Activated naive CD4-positive, alpha-beta T cell treated with anti-CD3 and anti-CD28 coated beads, Interleukin-2, amount 50 U/mL, for 72 hours (primary cell): Measurements from ENCODE around the gene KLRB1. TPM values are rescaled to one million over a fixed set of nuclear protein-coding genes. Genes with fewer than 3 reads are reported as not detected.
"Not testable (repeated sequence)": the region's sequence is repeated elsewhere in the genome, so short reads cannot be mapped to it uniquely, and the experiment has no call there.

Source experiments
- ATAC-seq, 2 donors: fragments of 150-1000 bp; cut with Tn5 transposase; 2 replicates each; pipeline ENCODE4 v1.10.0; 2021; ENCODE audit warnings: mild to moderate bottlenecking in 2 of 2, moderate library complexity in 2 of 2
- DNase-seq, 2 donors: peaks; one replicate each; pipeline ENCODE4 v3.0.0; 2021 to 2022; ENCODE audit warnings: low spot score in 2 of 2
- H3K27ac Mint-ChIP-seq, 2 donors: one replicate each; pipeline ENCODE4 v1.8.0; 2022; ENCODE audit warnings: mild to moderate bottlenecking in 2 of 2, mixed read lengths in 2 of 2
- H3K36me3 Mint-ChIP-seq, 2 donors: one replicate each; pipeline ENCODE4 v1.8.0; 2022; ENCODE audit warnings: mixed read lengths in 2 of 2
- H3K9me3 Mint-ChIP-seq, 2 donors: one replicate each; pipeline ENCODE4 v1.8.0; 2022; ENCODE audit warnings: mixed read lengths in 2 of 2
- total RNA-seq, 2 donors: library from RNA; stranded (reverse); gene quantifications; one replicate each; pipeline ENCODE4 v1.2.3, GENCODE V29; 2022

Gene KLRB1
- total RNA-seq, 2 donors from 2014 or later: 0.46 TPM; not detected in 1

DNA sequence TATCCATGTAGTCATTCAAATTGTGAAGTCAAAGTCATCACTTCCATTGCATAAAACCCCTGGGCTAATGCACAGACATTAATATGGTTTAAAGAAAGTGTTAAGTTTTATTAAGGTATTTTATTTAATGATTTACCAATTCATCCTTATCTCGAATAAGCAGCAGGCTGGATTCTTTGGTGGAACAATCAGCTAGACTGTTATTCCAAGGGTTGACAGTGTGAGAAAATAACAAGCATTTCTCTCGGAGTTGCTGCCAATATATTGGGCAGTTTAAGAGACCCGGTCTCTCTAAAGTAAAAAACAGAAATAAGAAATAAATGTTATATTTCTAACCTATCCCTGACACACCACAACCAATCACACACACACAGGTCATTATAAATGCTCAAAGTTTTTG, 9.4 kb downstream of the KLRB1 start:
- no peak overlapping the region for H3K27ac Mint-ChIP-seq
- DNase-seq (no peak), ATAC-seq (no peak)
- no peaks in the 10 kb centered on the region for H3K36me3 Mint-ChIP-seq
- no peaks in the 10 kb centered on the region for H3K9me3 Mint-ChIP-seq

GRCh38 chr12:9597365-9597764, 10.4 kb downstream of the KLRB1 start:
- Mint-ChIP-seq H3K27ac (no peak overlapping the region), H3K36me3 (no peaks in the 10 kb centered on the region), H3K9me3 (no peaks in the 10 kb centered on the region)
- DNase-seq (no peak), ATAC-seq (no peak)

DNA sequence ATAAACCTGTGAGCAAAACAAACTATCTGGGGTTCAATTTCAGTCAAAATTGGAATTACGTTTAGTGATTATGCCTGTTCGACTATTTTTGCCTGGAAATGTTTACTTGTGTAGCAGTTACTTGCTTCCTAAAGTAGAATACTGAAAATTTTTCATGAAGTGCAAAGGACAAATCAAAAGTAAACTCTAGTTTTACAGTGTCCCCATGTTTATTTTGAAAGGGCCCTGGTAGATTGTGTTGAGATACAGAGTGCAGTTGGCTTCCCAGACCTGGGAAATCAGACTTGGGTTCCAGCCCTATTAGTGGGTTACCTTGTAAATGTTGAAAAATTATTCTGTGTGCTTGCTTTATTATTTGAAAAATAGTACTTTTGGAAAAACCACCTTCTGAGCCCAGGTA, 17.3 kb downstream of the KLRB1 start:
- no peak for ATAC-seq
- no peak for DNase-seq
- Mint-ChIP-seq H3K36me3 (no peaks in the 10 kb centered on the region), H3K27ac (no peak overlapping the region), H3K9me3 (no peaks in the 10 kb centered on the region)

DNA sequence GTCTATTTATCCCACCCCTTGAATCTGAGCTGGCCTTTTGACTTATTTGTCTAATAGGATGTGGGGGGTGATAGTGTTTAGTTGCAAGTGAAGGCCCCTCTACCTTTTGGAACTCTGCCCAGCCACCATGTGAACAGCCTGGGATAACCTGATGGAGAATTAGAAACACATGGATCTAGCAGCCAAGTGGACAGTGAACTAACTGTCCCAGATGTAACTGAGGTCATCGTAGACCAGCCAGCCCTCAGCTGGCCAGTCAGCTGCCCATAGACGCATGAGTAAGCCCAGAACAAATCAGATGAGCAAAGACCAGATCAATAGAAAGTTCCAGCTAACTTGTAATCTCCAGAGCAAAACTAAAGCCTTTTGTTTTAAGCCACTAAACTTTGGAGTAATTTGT, 19.0 kb downstream of the KLRB1 start:
- Mint-ChIP-seq H3K36me3 (no peaks in the 10 kb centered on the region), H3K9me3 (no peaks in the 10 kb centered on the region), H3K27ac (no peak overlapping the region)
- DNase-seq (no peak), ATAC-seq (no peak)

DNA sequence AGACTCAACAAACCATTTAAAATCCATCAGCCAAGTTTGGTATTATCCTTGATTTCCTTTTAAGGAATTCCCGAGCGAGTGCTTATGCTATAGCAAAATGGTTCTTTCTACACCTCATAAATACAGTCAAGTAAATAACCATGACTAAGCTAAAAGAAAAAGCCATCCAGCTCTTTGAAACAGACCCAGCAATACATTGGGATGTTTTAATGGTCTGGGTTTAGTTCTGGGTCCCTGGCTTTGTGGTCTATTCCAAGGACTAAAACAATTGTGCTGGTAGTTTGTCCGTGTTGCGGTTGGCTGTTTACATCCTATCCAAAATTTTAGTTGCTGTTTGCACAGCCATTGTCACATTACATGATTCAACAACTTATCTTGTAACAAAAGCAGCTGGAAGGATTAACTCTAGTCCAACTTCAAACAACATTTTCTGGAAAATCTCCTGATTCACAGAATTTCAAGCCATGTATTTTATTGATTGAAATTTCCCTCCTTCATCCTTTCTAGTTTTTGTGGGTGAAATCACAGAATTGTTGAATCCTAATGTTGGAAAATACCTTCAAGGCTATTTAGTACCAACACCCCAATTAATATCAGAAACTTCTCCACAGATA, 19.6 kb downstream of the KLRB1 start:
- DNase-seq (no peak), ATAC-seq (no peak)
- no peak overlapping the region for H3K27ac Mint-ChIP-seq
- no peaks in the 10 kb centered on the region for H3K36me3 Mint-ChIP-seq
- H3K9me3 Mint-ChIP-seq: no peaks in the 10 kb centered on the region

- not testable (repeated sequence) for H3K36me3 Mint-ChIP-seq, DNase-seq, ATAC-seq, H3K27ac Mint-ChIP-seq, H3K9me3 Mint-ChIP-seq
These were observed 30.0 kb downstream of the KLRB1 start for GRCh38 chr12:9577729-9578128.

- not testable (repeated sequence) for ATAC-seq, H3K9me3 Mint-ChIP-seq, DNase-seq, H3K36me3 Mint-ChIP-seq, H3K27ac Mint-ChIP-seq
These were observed 40.6 kb downstream of the KLRB1 start for GRCh38 chr12:9567151-9567550.

GRCh38 chr12:9566113-9566512, 41.6 kb downstream of the KLRB1 start:
- DNase-seq, H3K27ac Mint-ChIP-seq, H3K9me3 Mint-ChIP-seq, H3K36me3 Mint-ChIP-seq, ATAC-seq: not testable (repeated sequence)

GRCh38 chr12:9564418-9564817, 43.3 kb downstream of the KLRB1 start:
- not testable (repeated sequence) for ATAC-seq, H3K36me3 Mint-ChIP-seq, H3K27ac Mint-ChIP-seq, DNase-seq, H3K9me3 Mint-ChIP-seq

- ATAC-seq, H3K9me3 Mint-ChIP-seq, H3K36me3 Mint-ChIP-seq, H3K27ac Mint-ChIP-seq, DNase-seq: not testable (repeated sequence)
These were observed 44.8 kb downstream of the KLRB1 start for GRCh38 chr12:9562841-9563453.

- H3K9me3 Mint-ChIP-seq, DNase-seq, ATAC-seq, H3K27ac Mint-ChIP-seq, H3K36me3 Mint-ChIP-seq: not testable (repeated sequence)
These were observed 62.2 kb downstream of the KLRB1 start for GRCh38 chr12:9545489-9545888.

Other genes starting within 250 kb of the KLRB1 start
- 100 to 1,000 TPM; 182 to 270 TPM for gene CLEC2D, start 61.8 kb upstream of the KLRB1 start, total RNA-seq
- gene CLECL1, start 125.2 kb upstream of the KLRB1 start, total RNA-seq: 1 to 10 TPM; 3.0 to 7.6 TPM
- gene CD69, start 153.0 kb upstream of the KLRB1 start, total RNA-seq: 10 to 100 TPM; 72.7 to 91.1 TPM
- gene KLRF1, start 219.6 kb upstream of the KLRB1 start, total RNA-seq: under 1 TPM in 1 of 2 donors, not detected in 1; 0.45 TPM